Astrocyte of the spinal cord (primary cell): Measurements from ENCODE around the gene COL4A2.
A peak's percentile ranks its signal among the peaks of the same experiment; 100 is the strongest.

Experiments used
- DNase-seq: peaks from one replicate; pipeline ENCODE4 v3.0.0; 2011; ENCODE audit warnings: low read depth, low spot score
- H3K4me3 ChIP-seq: 2 replicates; pipeline ENCODE4 v1.5.1; 2011; ENCODE audit warnings: low read depth, mild to moderate bottlenecking, low read length, moderate library complexity
- CTCF ChIP-seq: IDR thresholded peaks from 2 replicates; pipeline ENCODE4 v1.5.1; 2012; ENCODE audit warnings: low read depth, mild to moderate bottlenecking, low read length, inconsistent platforms
- in situ Hi-C: cut with HindIII; loops from 2 replicates; pipeline ENCODE4 v1.10.0; 2017; ENCODE audit warnings: low sequenced_read_pairs

COL4A2 gene

GRCh38 chr13:110503979-110504499, 197.0 kb downstream of the COL4A2 start:
- no peak for TF ChIP-seq CTCF
- in situ Hi-C loops: no loop called here
- H3K4me3 ChIP-seq: no peak overlapping the region
- no peak for DNase-seq

GRCh38 chr13:110505594-110505993, 198.5 kb downstream of the COL4A2 start:
- no peak for DNase-seq
- no peak overlapping the region for H3K4me3 ChIP-seq
- TF ChIP-seq CTCF: no peak
- in situ Hi-C loops: no loop called here

- in situ Hi-C loops: no loop called here
- no peak for TF ChIP-seq CTCF
- H3K4me3 ChIP-seq: no peak overlapping the region
- DNase-seq: no peak
These were observed 199.3 kb downstream of the COL4A2 start for GRCh38 chr13:110506396-110506795.

- no peak overlapping the region for H3K4me3 ChIP-seq
- in situ Hi-C loops: no loop called here
- DNase-seq: peak; percentile 27
- no peak for TF ChIP-seq CTCF
These were observed 199.9 kb downstream of the COL4A2 start for GRCh38 chr13:110506859-110507566.

- TF ChIP-seq CTCF: no peak
- no peak for DNase-seq
- in situ Hi-C loops: no loop called here
- no peak overlapping the region for H3K4me3 ChIP-seq
These were observed 200.7 kb downstream of the COL4A2 start for GRCh38 chr13:110507678-110508381.

- in situ Hi-C loops: no loop called here
- no peak for TF ChIP-seq CTCF
- no peak for DNase-seq
- H3K4me3 ChIP-seq: no peak overlapping the region
These were observed 202.4 kb downstream of the COL4A2 start for GRCh38 chr13:110509478-110509926.
